SHP77 (cell line): ENCODE measurements around the gene METTL6.
"Not testable (repeated sequence)": the region's sequence is repeated elsewhere in the genome, so short reads cannot be mapped to it uniquely, and the experiment has no call there.

Experiments used
- DNase-seq, 2 experiments: peaks; one replicate each; lab custom pipeline; 2025; lab: John Stamatoyannopoulos, UW

The METTL6 gene

GRCh38 chr3:15451216-15452113 is 24.1 kb upstream of the METTL6 start:
- no peak for DNase-seq

- DNase-seq: no peak
Measured at GRCh38 chr3:15450438-15451215, 23.3 kb upstream of the METTL6 start.

- no peak for DNase-seq
Measured at GRCh38 chr3:15449489-15450224, 22.3 kb upstream of the METTL6 start.

- no peak for DNase-seq
Measured at GRCh38 chr3:15443826-15444524, 16.6 kb upstream of the METTL6 start.

GRCh38 chr3:15440891-15441290 is 13.5 kb upstream of the METTL6 start:
- no peak for DNase-seq

- no peak for DNase-seq
Measured at GRCh38 chr3:15439476-15439875, 12.1 kb upstream of the METTL6 start.

- no peak for DNase-seq
Measured at GRCh38 chr3:15438983-15439382, 11.6 kb upstream of the METTL6 start.

- DNase-seq: no peak
Measured at GRCh38 chr3:15436246-15436645, 8.9 kb upstream of the METTL6 start.

GRCh38 chr3:15434756-15435155 is 7.4 kb upstream of the METTL6 start:
- DNase-seq: no peak

- no peak for DNase-seq
Measured at GRCh38 chr3:15433531-15433930, 6.2 kb upstream of the METTL6 start.

GRCh38 chr3:15431256-15431837 is 4.0 kb upstream of the METTL6 start:
- no peak for DNase-seq

- DNase-seq: no peak
Measured at GRCh38 chr3:15430624-15431023, 3.3 kb upstream of the METTL6 start.

GRCh38 chr3:15429080-15429479 is 1.7 kb upstream of the METTL6 start:
- no peak for DNase-seq

- no peak for DNase-seq
Measured at GRCh38 chr3:15428539-15428938, 1.2 kb upstream of the METTL6 start.

- no peak for DNase-seq
Measured at GRCh38 chr3:15427981-15428380, 637 bp upstream of the METTL6 start.

GRCh38 chr3:15426579-15427118 is 695 bp downstream of the METTL6 start:
- DNase-seq: no peak

- DNase-seq: no peak
Measured at GRCh38 chr3:15420871-15421270, 6.5 kb downstream of the METTL6 start.

- not testable (repeated sequence) for DNase-seq
Measured at GRCh38 chr3:15410966-15411365, 16.4 kb downstream of the METTL6 start.

GRCh38 chr3:15409774-15410173 is 17.6 kb downstream of the METTL6 start:
- no peak for DNase-seq

- DNase-seq: no peak
Measured at GRCh38 chr3:15409239-15409638, 18.1 kb downstream of the METTL6 start.

GRCh38 chr3:15405448-15406050 is 21.8 kb downstream of the METTL6 start:
- DNase-seq: peak; percentile 39 to 41
